HG03457 (cell line): ENCODE measurements around the gene DOCK4.

Source experiments
- ATAC-seq: cut with Tn5 transposase; IDR thresholded peaks from one replicate; pipeline ENCODE4 v1.9.1; 2021; ENCODE audit warnings: moderate number of reproducible peaks; ENCODE audit not compliant: unreplicated experiment

DOCK4 gene

GRCh38 chr7:111785076-111785475 lies 421.1 kb downstream of the DOCK4 start:
- ATAC-seq, result no peak

- no peak for ATAC-seq
Observed at GRCh38 chr7:111784296-111784695, 421.9 kb downstream of the DOCK4 start.

DNA sequence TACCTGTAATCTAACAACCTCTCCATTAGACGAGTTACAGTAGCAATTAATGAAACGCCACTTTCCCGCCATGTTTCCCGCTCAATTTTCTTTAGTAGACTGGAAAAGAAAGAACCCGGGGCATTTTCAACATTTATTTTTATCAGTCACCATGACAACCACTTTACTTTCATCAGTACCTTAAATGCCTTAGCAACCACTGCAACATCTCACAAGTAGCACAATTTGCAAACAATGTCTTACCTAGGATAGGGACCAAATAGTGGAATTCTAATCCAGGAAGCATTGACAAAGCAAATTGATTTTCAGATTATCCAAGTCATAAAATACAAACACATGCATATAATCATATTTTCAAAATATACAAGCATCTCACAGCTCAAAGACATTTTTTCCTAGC lies 422.3 kb downstream of the DOCK4 start:
- no peak for ATAC-seq

GRCh38 chr7:111780527-111780926 lies 425.7 kb downstream of the DOCK4 start:
- ATAC-seq, result no peak

DNA sequence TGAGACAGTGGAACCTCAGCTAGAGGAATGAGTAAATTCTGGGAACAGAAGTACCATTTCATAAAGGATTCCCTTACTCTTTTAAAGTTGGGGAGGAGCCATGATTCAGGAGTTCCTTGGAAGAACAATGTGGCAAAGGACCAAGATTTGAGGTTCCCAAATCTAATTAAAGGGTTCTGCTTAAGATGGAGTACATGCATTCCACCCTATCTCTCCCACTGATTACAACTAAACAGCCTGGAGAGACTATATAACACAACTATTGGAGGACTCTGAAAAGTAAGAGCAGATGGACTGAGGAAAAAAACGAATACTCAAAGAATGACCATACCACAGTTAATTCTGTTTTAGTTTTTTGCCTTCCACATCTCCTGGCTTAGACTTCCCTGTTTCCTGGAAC lies 431.0 kb downstream of the DOCK4 start:
- no peak for ATAC-seq

DNA sequence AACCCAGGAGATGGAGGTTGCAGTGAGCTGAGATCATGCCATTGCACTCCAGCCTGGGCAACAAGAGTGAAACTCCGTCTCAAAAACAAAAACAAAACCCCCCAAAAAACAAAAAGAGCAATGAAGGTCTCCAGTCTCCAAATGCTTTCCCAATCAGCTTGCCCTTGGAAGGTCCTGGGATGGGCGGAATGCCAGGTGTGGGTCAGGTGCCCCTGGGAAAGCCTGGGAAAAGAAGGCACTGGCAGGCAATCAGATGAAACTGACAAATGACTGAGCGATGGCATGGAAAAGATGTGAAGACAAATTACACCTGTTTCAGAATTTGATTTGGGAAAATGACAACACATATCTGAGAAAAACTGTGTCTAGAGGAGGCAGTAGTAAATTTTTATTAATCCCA lies 433.5 kb downstream of the DOCK4 start:
- no peak for ATAC-seq

DNA sequence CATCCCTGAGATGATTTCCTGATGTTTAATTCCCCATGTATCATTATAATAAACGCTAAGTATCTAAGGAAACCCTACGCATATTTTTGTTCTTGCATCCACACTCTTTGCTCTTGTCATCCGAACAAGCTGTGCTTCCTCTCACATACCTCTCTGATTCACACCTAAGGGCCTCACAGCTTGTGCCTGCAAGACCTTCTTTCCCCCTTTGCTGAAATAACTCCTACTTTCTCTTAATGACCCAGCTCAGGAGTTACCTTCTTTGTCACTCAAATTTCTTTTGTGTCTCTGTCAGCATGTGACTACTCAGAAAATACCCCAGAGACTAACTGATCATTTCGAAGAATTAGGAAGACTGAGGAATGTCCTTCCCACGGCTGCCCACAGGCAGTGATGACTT lies 434.6 kb downstream of the DOCK4 start:
- ATAC-seq, result no peak

DNA sequence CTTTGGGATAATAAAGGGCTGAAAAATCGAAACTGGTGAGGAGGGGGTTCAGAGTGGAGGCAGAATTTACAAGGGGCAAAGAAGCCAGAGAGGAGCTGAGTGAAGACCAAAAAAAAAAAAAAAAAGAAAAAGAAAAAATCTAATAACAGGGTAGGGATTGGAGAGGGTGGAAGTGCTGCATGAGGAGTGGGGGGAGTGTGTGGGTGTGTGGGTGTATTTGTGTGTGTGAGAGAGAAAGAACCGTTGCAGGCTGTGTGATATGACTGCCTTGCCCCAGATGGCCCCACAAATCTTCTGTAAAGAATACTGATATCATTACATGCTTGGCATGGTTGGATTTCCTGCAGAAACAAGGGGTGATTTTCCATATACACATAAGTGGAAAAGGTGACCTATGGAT lies 436.1 kb downstream of the DOCK4 start:
- ATAC-seq, result no peak

- ATAC-seq, result no peak
Observed at GRCh38 chr7:111765751-111766643, 440.2 kb downstream of the DOCK4 start.

- no peak for ATAC-seq
Observed at GRCh38 chr7:111763221-111763801, 442.9 kb downstream of the DOCK4 start.

DNA sequence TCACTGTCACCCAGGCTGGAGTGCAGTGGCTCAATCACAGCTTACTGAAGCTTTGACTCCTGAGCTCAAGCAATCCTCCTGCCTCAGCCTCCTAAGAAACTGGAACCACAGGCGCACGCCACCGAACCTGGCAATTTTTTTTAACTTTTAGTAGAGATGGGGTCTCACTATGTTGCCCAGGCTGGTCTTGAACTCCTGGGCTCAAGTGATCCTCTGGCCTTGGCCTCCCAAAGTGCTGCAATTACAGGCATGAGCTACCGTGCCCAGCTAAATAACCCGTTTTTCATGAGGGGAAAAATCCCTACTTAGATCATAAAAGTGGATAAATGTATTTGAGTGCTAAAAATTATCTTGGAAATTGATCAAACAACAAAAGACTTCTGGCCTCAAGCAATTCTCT lies 443.4 kb downstream of the DOCK4 start:
- ATAC-seq, result no peak

GRCh38 chr7:111762211-111762610 lies 444.0 kb downstream of the DOCK4 start:
- no peak for ATAC-seq

DNA sequence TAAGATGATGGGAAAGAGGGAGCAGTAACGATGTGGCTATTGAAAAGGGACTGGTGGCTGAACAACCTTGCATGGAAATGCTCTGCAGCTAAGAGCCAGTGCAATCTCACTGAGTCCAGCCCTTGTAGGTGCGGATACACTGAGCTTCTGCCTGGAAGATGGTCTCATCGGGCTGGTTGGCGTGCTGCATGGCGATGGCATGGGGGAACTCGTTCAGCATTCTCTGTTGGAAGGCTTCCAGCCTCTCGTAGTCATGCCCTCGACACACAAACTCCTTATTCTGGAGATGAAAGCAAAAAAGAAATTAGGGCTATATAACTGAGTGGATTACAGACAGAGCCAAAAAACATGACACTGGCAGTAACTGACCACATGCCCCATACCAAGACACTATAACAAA lies 446.2 kb downstream of the DOCK4 start:
- no peak for ATAC-seq

GRCh38 chr7:111758332-111758731 lies 447.9 kb downstream of the DOCK4 start:
- ATAC-seq, result no peak

DNA sequence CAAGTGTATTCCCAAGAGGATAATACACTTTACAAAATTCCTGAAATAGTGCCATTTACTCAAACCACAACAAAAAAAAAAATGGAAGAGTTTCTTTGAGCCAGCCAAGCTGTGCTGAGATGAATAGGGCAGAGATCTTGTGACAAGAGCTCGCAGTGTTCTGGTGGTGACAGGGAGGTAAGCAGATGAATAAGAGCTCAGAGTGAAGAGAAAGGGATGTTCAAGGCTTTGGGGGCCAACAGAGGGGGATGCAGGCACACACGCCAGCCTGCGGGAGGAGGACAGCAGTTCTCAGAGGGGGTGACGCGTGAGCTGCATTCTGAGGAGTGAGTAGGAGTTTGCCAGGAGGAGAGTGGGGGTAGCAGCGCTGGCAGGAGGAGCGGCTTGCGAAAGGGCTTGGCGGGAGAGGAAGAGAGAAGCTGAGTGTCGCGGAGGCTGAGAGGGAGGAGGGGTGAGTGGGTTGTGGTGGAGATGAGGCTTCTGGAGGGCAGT lies 449.5 kb downstream of the DOCK4 start:
- ATAC-seq, result no peak

- ATAC-seq, result no peak
Observed at GRCh38 chr7:111755383-111755782, 450.8 kb downstream of the DOCK4 start.

DNA sequence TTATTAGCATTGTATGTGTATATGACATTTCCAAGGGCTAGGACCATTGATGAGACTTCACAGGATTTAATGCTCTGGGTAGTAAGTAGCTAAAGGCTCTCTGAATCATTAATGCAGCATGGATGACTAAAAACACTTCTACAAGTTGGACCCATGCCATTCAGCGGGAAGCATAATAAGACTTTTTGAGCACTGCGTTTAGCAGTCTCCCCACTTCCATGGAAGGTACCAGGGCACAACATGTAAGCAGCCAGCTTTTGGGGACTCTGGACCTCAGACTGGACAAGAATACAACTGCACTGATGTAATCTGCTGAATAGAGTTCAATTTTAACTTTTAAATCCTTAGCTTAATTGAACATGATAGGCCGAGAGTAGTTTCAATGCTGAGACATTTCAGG lies 452.2 kb downstream of the DOCK4 start:
- ATAC-seq, result no peak

GRCh38 chr7:111752022-111752582 lies 454.1 kb downstream of the DOCK4 start:
- no peak for ATAC-seq

DNA sequence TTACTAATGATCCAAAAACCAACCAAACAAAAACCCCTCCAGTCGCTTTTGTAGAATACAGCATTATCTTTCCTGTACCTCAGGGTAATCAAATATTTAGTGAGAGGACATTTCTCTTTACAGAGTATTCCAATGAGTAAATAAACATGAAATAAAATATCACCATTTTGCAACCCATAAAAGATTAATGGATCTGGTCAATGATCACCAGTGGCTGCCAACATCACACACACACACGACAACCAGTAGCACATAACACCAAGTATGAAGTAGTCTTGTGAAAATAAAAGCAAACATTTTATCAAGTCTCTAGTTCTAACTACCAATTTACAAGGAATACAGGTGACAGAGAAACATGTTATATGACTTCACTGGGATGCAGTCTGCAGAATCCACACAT lies 455.3 kb downstream of the DOCK4 start:
- no peak for ATAC-seq

DNA sequence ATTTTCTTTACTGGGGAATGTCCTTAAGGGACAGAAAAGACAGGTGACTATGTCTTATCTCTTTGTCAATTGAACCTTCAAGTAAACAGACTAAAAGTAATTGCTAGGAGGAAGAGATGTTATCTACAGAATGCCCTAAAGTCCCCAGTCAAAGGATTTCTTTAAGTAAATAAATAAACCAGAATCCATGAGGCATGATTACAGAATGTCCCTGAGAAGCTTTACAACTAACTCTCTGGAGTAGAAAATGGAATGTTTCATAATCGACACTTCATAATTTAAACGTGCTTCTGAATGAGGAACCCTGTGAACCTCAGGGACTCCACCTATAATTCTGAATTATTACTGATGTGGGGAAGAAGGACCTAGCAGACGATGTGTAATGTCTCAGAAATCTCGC lies 456.0 kb downstream of the DOCK4 start:
- no peak for ATAC-seq

DNA sequence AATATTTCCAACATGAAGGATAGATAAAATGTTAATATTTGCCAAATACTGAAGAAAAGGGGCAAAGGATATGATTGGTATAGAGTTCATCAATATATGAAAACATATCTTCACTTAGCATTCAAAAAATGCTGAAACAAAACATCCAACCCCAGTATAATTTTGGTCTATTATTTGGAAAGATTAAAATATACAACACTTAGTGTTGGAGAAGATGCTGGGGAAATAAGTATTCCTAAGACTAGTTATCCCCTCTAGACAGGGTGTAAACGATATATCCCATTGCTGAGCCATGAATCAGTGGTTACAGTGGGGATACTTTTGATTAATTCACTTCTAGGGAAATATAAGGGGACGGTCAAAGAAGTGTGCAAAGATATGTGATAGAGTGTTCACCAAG lies 456.6 kb downstream of the DOCK4 start:
- ATAC-seq, result no peak

DNA sequence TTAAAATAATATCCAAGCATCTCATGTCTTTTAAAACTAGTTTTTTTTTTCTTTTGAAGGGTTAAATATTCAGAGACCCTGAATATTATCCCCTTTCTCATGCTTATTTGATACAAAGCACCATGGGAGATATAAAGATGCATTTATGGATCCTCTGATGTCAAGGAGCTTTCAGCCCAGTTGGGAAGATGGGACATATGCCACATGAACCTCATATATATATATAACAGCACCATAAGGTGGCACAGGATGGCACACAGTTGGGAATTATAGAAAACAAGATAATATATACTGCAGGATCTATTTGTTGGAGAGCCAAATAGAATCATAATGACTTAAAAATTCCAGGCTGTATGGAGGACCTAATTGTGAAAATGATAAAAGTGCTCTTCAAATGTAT lies 458.5 kb downstream of the DOCK4 start:
- no peak for ATAC-seq
